EL (cell line): ENCODE measurements around the gene ATP8B2.
"Not testable (repeated sequence)": the region's sequence is repeated elsewhere in the genome, so short reads cannot be mapped to it uniquely, and the experiment has no call there.

Experiments
- DNase-seq: peaks from one replicate; pipeline ENCODE4 v3.0.0-alpha.2; 2016

The ATP8B2 gene

GRCh38 chr1:154324241-154324640, 1.1 kb upstream of the ATP8B2 start:
- DNase-seq: no peak

- peak; percentile 90 for DNase-seq
Measured at GRCh38 chr1:154325583-154326545, 539 bp downstream of the ATP8B2 start.

- peak; percentile 69 for DNase-seq
Measured at GRCh38 chr1:154326546-154327465, 1.5 kb downstream of the ATP8B2 start.

GRCh38 chr1:154327466-154328317, 2.4 kb downstream of the ATP8B2 start:
- no peak for DNase-seq

GRCh38 chr1:154328318-154329151, 3.2 kb downstream of the ATP8B2 start:
- peak; percentile 80 for DNase-seq

- DNase-seq: peak; percentile 25
Measured at GRCh38 chr1:154329152-154329521, 3.8 kb downstream of the ATP8B2 start.

- no peak for DNase-seq
Measured at GRCh38 chr1:154329551-154330131, 4.3 kb downstream of the ATP8B2 start.

- no peak for DNase-seq
Measured at GRCh38 chr1:154330669-154331068, 5.3 kb downstream of the ATP8B2 start.

GRCh38 chr1:154334079-154335024, 9.0 kb downstream of the ATP8B2 start:
- no peak for DNase-seq

- peak; percentile 82 for DNase-seq
Measured at GRCh38 chr1:154335025-154335714, 9.8 kb downstream of the ATP8B2 start.

GRCh38 chr1:154337253-154337894, 12.0 kb downstream of the ATP8B2 start:
- no peak for DNase-seq

GRCh38 chr1:154338875-154339274, 13.6 kb downstream of the ATP8B2 start:
- no peak for DNase-seq

- DNase-seq: not testable (repeated sequence)
Measured at GRCh38 chr1:154341366-154341765, 16.0 kb downstream of the ATP8B2 start.

- no peak for DNase-seq
Measured at GRCh38 chr1:154342132-154342531, 16.8 kb downstream of the ATP8B2 start.

GRCh38 chr1:154342836-154343472, 17.6 kb downstream of the ATP8B2 start:
- DNase-seq: no peak

GRCh38 chr1:154344977-154345837, 19.9 kb downstream of the ATP8B2 start:
- peak; percentile 39 for DNase-seq

- DNase-seq: no peak
Measured at GRCh38 chr1:154346276-154346917, 21.1 kb downstream of the ATP8B2 start.
